Measurements from ENCODE around the gene SRRM1.
A peak's percentile ranks its signal among the peaks of the same experiment; 100 is the strongest.

SRRM1 gene

GRCh38 chr1:24621121-24621520 is 22.0 kb upstream of the SRRM1 start:
- TF ChIP-seq CTCF (conservative IDR thresholded peaks at IDR 0.05; ENCODE audit: control insufficient read depth, insufficient read depth, low read depth, low read length) = no peak
- no peak for DNase-seq (ENCODE audit: low read depth)
- H3K4me3 ChIP-seq (ENCODE audit: control insufficient read depth, low read depth, low read length) = no peak overlapping the region

DNA sequence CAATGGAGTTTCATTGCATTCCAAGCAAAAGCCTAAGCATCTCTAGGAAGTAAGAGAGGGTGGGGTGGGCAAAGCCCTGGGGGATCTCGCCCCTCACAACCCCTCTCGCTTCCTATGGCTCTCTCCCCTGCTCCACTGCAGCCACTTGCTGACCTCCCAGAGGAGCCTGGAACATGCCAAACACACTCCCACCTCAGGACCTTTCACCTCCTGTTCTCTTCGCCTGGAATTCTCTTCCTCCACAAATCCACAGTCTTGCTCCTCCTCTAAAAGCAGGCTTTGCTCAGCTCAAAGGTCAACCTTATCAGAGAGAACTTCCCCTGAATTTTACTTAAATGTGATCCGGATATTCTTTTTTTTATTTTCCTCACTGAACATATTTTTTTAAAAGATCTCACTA is 20.9 kb upstream of the SRRM1 start:
- TF ChIP-seq CTCF (conservative IDR thresholded peaks at IDR 0.05; ENCODE audit: control insufficient read depth, insufficient read depth, low read depth, low read length) = no peak
- DNase-seq (ENCODE audit: low read depth) = no peak
- no peak overlapping the region for H3K4me3 ChIP-seq (ENCODE audit: control insufficient read depth, low read depth, low read length)

DNA sequence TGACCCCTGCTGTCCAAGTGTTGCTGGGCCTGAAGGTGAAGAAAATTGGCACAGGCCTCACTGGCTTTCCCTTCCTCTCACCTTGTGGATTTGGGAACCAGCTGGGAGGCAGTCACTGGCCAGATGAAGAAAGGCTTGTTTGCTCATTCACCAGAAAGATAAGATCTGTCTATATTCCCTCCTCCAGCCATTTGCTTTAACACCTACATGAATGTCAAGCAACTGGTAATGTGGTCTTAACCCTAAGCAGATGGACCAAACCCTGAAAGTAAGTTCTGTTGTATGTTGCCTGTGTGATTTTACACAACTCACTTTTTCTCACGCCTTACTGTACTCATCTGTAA is 10.3 kb upstream of the SRRM1 start:
- no peak for DNase-seq (ENCODE audit: low read depth)
- no peak for TF ChIP-seq CTCF (conservative IDR thresholded peaks at IDR 0.05; ENCODE audit: control insufficient read depth, insufficient read depth, low read depth, low read length)
- H3K4me3 ChIP-seq (ENCODE audit: control insufficient read depth, low read depth, low read length) = no peak overlapping the region

GRCh38 chr1:24635195-24635843 is 7.8 kb upstream of the SRRM1 start:
- H3K4me3 ChIP-seq (ENCODE audit: control insufficient read depth, low read depth, low read length) = no peak overlapping the region
- DNase-seq (ENCODE audit: low read depth) = peak; percentile 81
- peak; percentile 74 for TF ChIP-seq CTCF (conservative IDR thresholded peaks at IDR 0.05; ENCODE audit: control insufficient read depth, insufficient read depth, low read depth, low read length)

DNA sequence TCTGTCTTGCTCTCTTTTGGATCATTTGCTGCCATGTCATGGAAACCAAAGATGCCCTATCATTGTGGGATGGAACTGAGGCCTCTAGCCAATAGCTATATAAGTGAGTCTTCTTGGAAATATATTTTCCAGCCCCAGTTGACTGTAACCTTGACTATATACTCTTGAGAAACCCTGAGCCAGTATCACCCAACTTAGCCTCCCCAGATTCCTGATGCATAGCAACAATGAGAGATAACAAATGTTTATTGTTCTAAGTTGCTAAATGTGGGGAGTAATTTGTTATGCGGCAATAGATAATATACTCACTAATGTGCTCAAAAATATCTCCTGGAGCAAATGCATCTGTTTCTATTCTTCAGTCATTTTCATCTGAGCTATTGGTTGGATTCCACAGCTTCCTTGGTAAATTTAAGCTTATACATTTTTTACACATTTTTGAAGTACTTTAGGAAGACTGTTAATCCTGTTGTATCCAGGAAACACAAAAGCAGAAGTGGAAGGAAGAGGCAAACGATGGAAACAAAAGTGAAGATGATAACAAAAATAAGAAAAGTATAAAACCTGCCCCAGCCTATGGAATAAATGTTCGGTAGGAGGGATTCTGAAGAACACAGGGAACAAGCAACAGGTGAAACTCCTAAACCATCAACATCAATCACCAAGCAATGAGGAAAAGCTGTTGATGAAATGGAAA is 6.3 kb upstream of the SRRM1 start:
- DNase-seq (ENCODE audit: low read depth) = no peak
- no peak overlapping the region for H3K4me3 ChIP-seq (ENCODE audit: control insufficient read depth, low read depth, low read length)
- no peak for TF ChIP-seq CTCF (conservative IDR thresholded peaks at IDR 0.05; ENCODE audit: control insufficient read depth, insufficient read depth, low read depth, low read length)

DNA sequence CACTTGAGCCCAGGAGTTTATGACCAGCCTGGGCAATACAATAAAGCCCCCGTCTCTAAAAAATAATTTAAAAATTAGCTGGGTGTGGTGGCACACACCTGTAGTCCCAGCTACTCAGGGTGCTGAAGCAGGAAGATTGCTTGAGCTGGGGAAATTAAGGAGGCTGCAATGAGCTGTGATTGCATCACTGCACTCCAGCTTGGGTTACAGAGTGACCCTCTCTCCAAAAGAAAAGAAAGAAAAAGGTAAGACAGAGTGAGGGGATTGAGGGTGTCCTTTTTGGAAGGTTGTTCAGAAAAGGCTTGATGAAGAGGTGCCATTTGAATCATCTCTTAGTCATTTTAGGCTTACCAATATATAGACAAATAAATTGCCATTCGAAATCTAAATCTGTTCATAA is 4.0 kb upstream of the SRRM1 start:
- H3K4me3 ChIP-seq (ENCODE audit: control insufficient read depth, low read depth, low read length) = no peak overlapping the region
- no peak for TF ChIP-seq CTCF (conservative IDR thresholded peaks at IDR 0.05; ENCODE audit: control insufficient read depth, insufficient read depth, low read depth, low read length)

More for the DNA sequence above, 4.0 kb upstream of the SRRM1 start:
- DNase-seq (ENCODE audit: low read depth) = no peak
